K562 (cell line): ENCODE data around the gene SDC3. TPM values are rescaled to one million over a fixed set of nuclear protein-coding genes. Genes with fewer than 3 reads are reported as not detected.
"Not testable (repeated sequence)": the region's sequence is repeated elsewhere in the genome, so short reads cannot be mapped to it uniquely, and the experiment has no call there.

Experiments
- ATAC-seq: fragments of 200-7000 bp; cut with Tn5 transposase; 3 replicates; pipeline ENCODE4 v1.9.1; 2020; ENCODE audit warnings: moderate library complexity
- BruUV-seq: library from RNA; stranded (reverse); fragments of 400-500 nt; replicated peaks from 2 replicates; lab custom pipeline; 2021; lab: Mats Ljungman, UMichigan
- CTCF ChIA-PET: fragments of 300-600 bp; formaldehyde crosslinking; extraction: SDS; loops from one replicate; lab custom pipeline; 2021; ENCODE audit warnings: low intra/inter-chr PET ratio; lab: Yijun Ruan, JAX
- POLR2A ChIA-PET: fragments of 300-600, 350-650 bp; sonication (Branson Sonifier 250); formaldehyde crosslinking; extraction: SDS; loops from one replicate; lab custom pipeline; 2021; ENCODE audit warnings: antibody characterized with exemption, inconsistent platforms; lab: Yijun Ruan, JAX
- DNase-seq, 4 experiments: peaks; one replicate each; pipeline versions ENCODE4 v3.0.0 to v3.0.0-alpha.2; 2011 to 2018; ENCODE audit warnings: low spot score in 3 of 4, mixed read lengths in 3 of 4; ENCODE audit errors: extremely low read depth in 1 of 4
- FAIRE-seq: peaks from 2 replicates; lab custom pipeline; 2011; peaks lifted over from hg19 to GRCh38; lab: Jason Lieb, UNC
- H2AFZ ChIP-seq: 2 replicates; pipeline ENCODE4 v1.6.0; 2011; ENCODE audit warnings: low read depth, low read length, control low read depth, inconsistent platforms
- H3K27ac ChIP-seq: fragments of 200-600 bp; 3 replicates; pipeline ENCODE4 v1.8.0; 2011; ENCODE audit warnings: low read depth, mild to moderate bottlenecking, control low read depth, inconsistent platforms, low read length, moderate library complexity, mixed read lengths; ENCODE audit errors: extremely low read depth
- H3K27me3 ChIP-seq, 2 experiments: fragments of 300-600 bp in 1 of 2; 2 replicates in 1 of 2; 3 replicates in 1 of 2; pipeline versions ENCODE4 v1.6.0 to v1.8.0; 2011; ENCODE audit warnings: inconsistent platforms in 2 of 2, low read length in 2 of 2, mild to moderate bottlenecking in 1 of 2, mixed read lengths in 1 of 2, moderate library complexity in 1 of 2; ENCODE audit not compliant: control insufficient read depth in 2 of 2, insufficient read depth in 2 of 2
- H3K36me3 ChIP-seq: fragments of 300-600 bp; 3 replicates; pipeline ENCODE4 v1.8.0; 2011; ENCODE audit warnings: mild to moderate bottlenecking, low read length, inconsistent platforms; ENCODE audit not compliant: control insufficient read depth, insufficient read depth
- H3K4me1 ChIP-seq, 2 experiments: fragments of 200-600 bp in 1 of 2; replicated peaks in 1 of 2; 2 replicates in 1 of 2; 3 replicates in 1 of 2; pipeline versions ENCODE4 v1.5.1 to v1.8.0; 2011; ENCODE audit warnings: inconsistent platforms in 2 of 2, low read length in 2 of 2, mild to moderate bottlenecking in 1 of 2, mixed read lengths in 1 of 2, moderate library complexity in 1 of 2; ENCODE audit not compliant: control insufficient read depth in 2 of 2, insufficient read depth in 2 of 2
- H3K4me2 ChIP-seq: 2 replicates; pipeline ENCODE4 v1.6.1; 2011; ENCODE audit warnings: low read length, control low read depth, inconsistent platforms, mixed read lengths; ENCODE audit not compliant: insufficient read depth
- H3K4me3 ChIP-seq: fragments of 200-600 bp; sonication (generic), shearing (Covaris generic); 2 replicates; pipeline ENCODE4 v1.5.1; 2016; ENCODE audit warnings: control low read depth, inconsistent platforms
- H3K79me2 ChIP-seq: fragments of 200-600 bp; 3 replicates; pipeline ENCODE4 v1.8.0; 2011; ENCODE audit warnings: low read length, inconsistent platforms; ENCODE audit not compliant: control insufficient read depth, insufficient read depth
- H3K9ac ChIP-seq, 2 experiments: 2 replicates each; pipeline versions ENCODE4 v1.6.0 to v1.6.1; 2011; ENCODE audit warnings: low read depth in 2 of 2, low read length in 2 of 2, control low read depth in 1 of 2, inconsistent platforms in 1 of 2, mild to moderate bottlenecking in 1 of 2, mixed read lengths in 1 of 2; ENCODE audit not compliant: insufficient read depth in 1 of 2
- H3K9me1 ChIP-seq: one replicate; pipeline ENCODE4 v1.6.0; 2011; ENCODE audit warnings: inconsistent platforms, mild to moderate bottlenecking, low read length, moderate library complexity; ENCODE audit not compliant: control insufficient read depth, insufficient read depth
- H3K9me3 ChIP-seq: replicated peaks from 2 replicates; pipeline ENCODE4 v1.5.1; 2011; ENCODE audit warnings: low read depth, low read length, inconsistent platforms; ENCODE audit not compliant: control insufficient read depth, insufficient read depth
- H4K20me1 ChIP-seq: replicated peaks from 2 replicates; pipeline ENCODE4 v1.6.1; 2011; ENCODE audit warnings: low read length, inconsistent platforms, mixed read lengths; ENCODE audit not compliant: control insufficient read depth, insufficient read depth
- CEBPB ChIP-seq: fragments of 450-650 bp; IDR thresholded peaks from 2 replicates; pipeline ENCODE4 v1.6.1; 2016; ENCODE audit warnings: missing genetic modification characterization, missing compliant biosample characterization
- CEBPG ChIP-seq, 3 experiments: fragments of 200-800 bp in 1 of 3; sonication (Bioruptor generic) in 1 of 3; sonication (generic) in 1 of 3; formaldehyde crosslinking in 1 of 3; IDR thresholded peaks in 2 of 3; conservative IDR thresholded peaks in 1 of 3; 2 replicates each; pipeline versions ENCODE4 v1.6.1 to v1.8.0; 2016 to 2022; ENCODE audit warnings: missing compliant biosample characterization in 2 of 3, missing genetic modification characterization in 2 of 3, mild to moderate bottlenecking in 1 of 3, missing genetic modification reagents in 1 of 3
- NR2C2 ChIP-seq, 2 experiments: fragments of 200-800 bp in 1 of 2; sonication (Bioruptor generic) in 1 of 2; sonication (generic) in 1 of 2; formaldehyde crosslinking in 1 of 2; IDR thresholded peaks; 2 replicates each; pipeline versions ENCODE4 v1.6.1 to v1.8.0; 2016 to 2022; ENCODE audit warnings: mild to moderate bottlenecking in 1 of 2, missing compliant biosample characterization in 1 of 2, missing genetic modification characterization in 1 of 2, missing genetic modification reagents in 1 of 2
- WGBS: fragments of 100-300 bp; shearing (Covaris generic); methylation state at CpG from one replicate; pipeline ENCODE4 v1.1.6; 2016; ENCODE audit warnings: low coverage, mixed read lengths; ENCODE audit not compliant: insufficient coverage; ENCODE audit errors: missing lambda C conversion rate; 5-methylcytosine and 5-hydroxymethylcytosine counted together
- in situ Hi-C: fragments of 300-500 bp; cut with MboI; formaldehyde crosslinking; loops from 4 replicates; pipeline ENCODE4 v1.15.0; 2018; ENCODE audit warnings: inconsistent platforms, mixed read lengths
- intact Hi-C: fragments of 100-400 bp; cut with micrococcal nuclease; formaldehyde crosslinking; loops from 2 replicates; pipeline ENCODE4 v1.14.2; 2022
- polyA plus RNA-seq, 8 experiments: library from polyadenylated mRNA; depleted of rRNA in 4 of 8; stranded (reverse) in 5 of 8; unstranded in 3 of 8; fragments of >200 nt; fragmentation: Nextera tagmentation in 2 of 8; fragmentation: Illumina TruSeq in 1 of 8; extraction: Ambion mirVana in 2 of 8; extraction: Trizol in 1 of 8; gene quantifications; 2 replicates each; pipeline versions ENCODE4 v1.2.1 to v1.2.3, GENCODE V29; 2011 to 2014; ENCODE audit warnings: inconsistent platforms in 1 of 8, missing spikeins in 1 of 8
- total RNA-seq, 7 experiments: library from RNA; depleted of rRNA in 6 of 7; stranded (reverse); fragments of >200 nt in 6 of 7; fragmentation: Illumina TruSeq in 2 of 7; extraction: Trizol in 2 of 7; gene quantifications; 2 replicates each; pipeline versions ENCODE4 v1.2.1 to v1.2.3, GENCODE V29; 2011 to 2021; ENCODE audit warnings: low replicate concordance in 1 of 7
- TF ChIP-seq, protein P1 (sequence below): fragments of 200-800 bp; sonication (Bioruptor generic); IDR thresholded peaks from 2 replicates; pipeline ENCODE4 v1.6.1; 2017; ENCODE audit warnings: missing genetic modification characterization, missing compliant biosample characterization
- TF ChIP-seq, protein P2 (sequence below), 2 experiments: fragments of 450-650 bp in 1 of 2; sonication (generic) in 1 of 2; formaldehyde crosslinking in 1 of 2; IDR thresholded peaks in 1 of 2; conservative IDR thresholded peaks in 1 of 2; 2 replicates each; pipeline versions ENCODE4 v1.6.1 to v1.8.1; 2016 to 2023; ENCODE audit warnings: mild to moderate bottlenecking in 2 of 2, moderate library complexity in 2 of 2, inconsistent platforms in 1 of 2, missing genetic modification reagents in 1 of 2

The SDC3 gene
- total and polyA plus RNA-seq, 9 of the 15 experiments (the other 6 are each of a cell fraction or from before 2014, with no cell fraction given): 0.38 to 44.1 (median 12.1) TPM

DNA sequence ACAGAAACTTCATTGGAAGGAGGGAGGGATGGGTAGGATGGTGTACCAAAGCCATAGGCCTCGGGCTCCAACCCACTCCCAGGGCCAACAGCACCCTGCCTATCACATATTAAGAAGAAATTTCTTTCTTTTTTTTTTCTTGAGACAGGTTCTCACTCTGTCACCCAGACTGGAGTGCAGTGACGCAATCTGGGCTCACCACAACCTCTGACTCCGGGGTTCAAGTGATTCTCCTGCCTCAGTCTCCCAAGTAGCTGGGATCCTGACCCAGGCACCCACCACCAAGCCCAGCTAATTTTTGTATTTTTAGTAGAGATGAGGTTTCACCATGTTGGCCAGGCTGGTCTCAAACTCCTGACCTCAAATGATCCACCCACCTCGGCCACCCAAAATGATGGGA lies 40.5 kb downstream of the SDC3 start:
- H3K27me3 ChIP-seq; in situ Hi-C loops; H3K9me1 ChIP-seq; DNase-seq; ATAC-seq; CTCF ChIA-PET; H3K9me3 ChIP-seq; H3K9ac ChIP-seq; H3K36me3 ChIP-seq; H3K79me2 ChIP-seq; H3K4me3 ChIP-seq; intact Hi-C loops; H4K20me1 ChIP-seq; H3K27ac ChIP-seq; H2AFZ ChIP-seq; BruUV-seq; H3K4me2 ChIP-seq; FAIRE-seq; TF ChIP-seq CEBPG, NR2C2 (CRISPR knock-in tag; IDR thresholded peaks at IDR 0.05): not testable (repeated sequence)
- POLR2A ChIA-PET: interaction anchor here (0.5 to 1.2 kb wide), 6 partner anchors 15 to 1583 kb away, joined by 3 to 4 read pairs (median 3); no protein-coding TSS in a partner anchor
- 42% methylated on average over 4 of the region's 4 CpGs for WGBS
- peak; percentile 86 for TF ChIP-seq CEBPB (tag)
- TF ChIP-seq, protein P1, sequence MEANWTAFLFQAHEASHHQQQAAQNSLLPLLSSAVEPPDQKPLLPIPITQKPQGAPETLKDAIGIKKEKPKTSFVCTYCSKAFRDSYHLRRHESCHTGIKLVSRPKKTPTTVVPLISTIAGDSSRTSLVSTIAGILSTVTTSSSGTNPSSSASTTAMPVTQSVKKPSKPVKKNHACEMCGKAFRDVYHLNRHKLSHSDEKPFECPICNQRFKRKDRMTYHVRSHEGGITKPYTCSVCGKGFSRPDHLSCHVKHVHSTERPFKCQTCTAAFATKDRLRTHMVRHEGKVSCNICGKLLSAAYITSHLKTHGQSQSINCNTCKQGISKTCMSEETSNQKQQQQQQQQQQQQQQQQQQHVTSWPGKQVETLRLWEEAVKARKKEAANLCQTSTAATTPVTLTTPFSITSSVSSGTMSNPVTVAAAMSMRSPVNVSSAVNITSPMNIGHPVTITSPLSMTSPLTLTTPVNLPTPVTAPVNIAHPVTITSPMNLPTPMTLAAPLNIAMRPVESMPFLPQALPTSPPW: 0 out of 2 replicates have a peak, but pooled peaks have one; percentile 28
- TF ChIP-seq CEBPG (tag; conservative IDR thresholded peaks at IDR 0.05 in 1 of 2, IDR thresholded peaks at IDR 0.05 in 1 of 2): peak; percentile 76 to 79
- TF ChIP-seq, protein P2, sequence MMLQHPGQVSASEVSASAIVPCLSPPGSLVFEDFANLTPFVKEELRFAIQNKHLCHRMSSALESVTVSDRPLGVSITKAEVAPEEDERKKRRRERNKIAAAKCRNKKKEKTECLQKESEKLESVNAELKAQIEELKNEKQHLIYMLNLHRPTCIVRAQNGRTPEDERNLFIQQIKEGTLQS (IDR thresholded peaks at IDR 0.05): peak; percentile 65
- TF ChIP-seq, protein P2 (CRISPR knock-in tag; conservative IDR thresholded peaks at IDR 0.05): not testable (repeated sequence)
- TF ChIP-seq NR2C2 (tag; IDR thresholded peaks at IDR 0.05): peak; percentile 50; the same call in 1 of the 2 replicates
- peaks cover 22 to 31% of the 10 kb centered on the region in 2 experiments for H3K4me1 ChIP-seq
